ENCODE data around the gene DNAJC24. TPM values are rescaled to one million over a fixed set of nuclear protein-coding genes. Genes with fewer than 3 reads are reported as not detected.

Gene DNAJC24
- total and polyA plus RNA-seq, 10 of the 15 experiments (the other 5 are each of a cell fraction or from before 2014, with no cell fraction given) = 10.0 to 25.4 (median 13.8) TPM

GRCh38 chr11:31323145-31323544, 46.5 kb upstream of the DNAJC24 start:
- H4K20me1 ChIP-seq (ENCODE audit: control insufficient read depth, insufficient read depth) = no peaks in the 10 kb centered on the region
- H3K4me3 ChIP-seq = no peak overlapping the region
- H2AFZ ChIP-seq (ENCODE audit: control insufficient read depth, low read depth, low read length) = no peak overlapping the region
- SMC1A ChIA-PET (ENCODE audit: uncharacterized antibody, unreplicated experiment) = no interaction called here
- WGBS (ENCODE audit: insufficient coverage, insufficient replicate concordance, low lambda C conversion rate, missing lambda C conversion rate) = 15% methylated on average over 4 of the region's 4 CpGs
- no peaks in the 10 kb centered on the region for H3K36me3 ChIP-seq (ENCODE audit: control insufficient read depth in 2 of 2, insufficient read depth in 2 of 2, low read length in 1 of 2)
- CTCF ChIA-PET = no interaction called here
- TF ChIP-seq MEF2B (IDR thresholded peaks at IDR 0.05; ENCODE audit: partially characterized antibody, poor library complexity, severe bottlenecking) (no peak), YY1 (IDR thresholded peaks at IDR 0.05; ENCODE audit: low read depth, low read length) (no peak), EZH2 (IDR thresholded peaks at IDR 0.05; ENCODE audit: borderline replicate concordance, control insufficient read depth, low read depth, low read length) (no peak), NBN (IDR thresholded peaks at IDR 0.05) (no peak), CHD2 (IDR thresholded peaks at IDR 0.05; ENCODE audit: borderline replicate concordance, low read depth, low read length) (no peak), HSF1 (IDR thresholded peaks at IDR 0.05; ENCODE audit: low read depth, low read length) (no peak), ZSCAN29 (IDR thresholded peaks at IDR 0.05) (no peak), NFXL1 (IDR thresholded peaks at IDR 0.05; ENCODE audit: borderline replicate concordance) (no peak)
- in situ Hi-C loops (cut with MboI) = no loop called here
- RAD21 ChIA-PET (ENCODE audit: unreplicated experiment) = no interaction called here
- no peaks in the 10 kb centered on the region for H3K27me3 ChIP-seq (replicated peaks in 1 of 2; ENCODE audit: control insufficient read depth in 2 of 2, insufficient read depth in 2 of 2, low read length in 1 of 2)
- H3K9me3 ChIP-seq (replicated peaks; ENCODE audit: control insufficient read depth, insufficient read depth, low read length) = no peaks in the 10 kb centered on the region
- POLR2A ChIA-PET = no interaction called here
- no TSS peak for BruUV-seq (replicated peaks)
- no peak overlapping the region for H3K9ac ChIP-seq (ENCODE audit: control insufficient read depth, insufficient read depth, low read length)
- no peaks in the 10 kb centered on the region for H3K4me1 ChIP-seq (ENCODE audit: control insufficient read depth, insufficient read depth, low read length)
- no peaks in the 10 kb centered on the region for H3K79me2 ChIP-seq (ENCODE audit: control insufficient read depth, insufficient read depth, low read length)
- H3K27ac ChIP-seq (ENCODE audit: control insufficient read depth, insufficient read depth) = no peak overlapping the region
- intact Hi-C loops (cut with micrococcal nuclease; ENCODE audit: unreplicated experiment) = no loop called here
- DNase-seq (ENCODE audit: low read depth, low spot score) (no peak), ATAC-seq (no peak), FAIRE-seq (no peak)
- H3K4me2 ChIP-seq (ENCODE audit: control insufficient read depth, insufficient read depth) = no peak overlapping the region

- BruUV-seq (replicated peaks) = no TSS peak
- Histone ChIP-seq H3K9me3 (replicated peaks; ENCODE audit: control insufficient read depth, insufficient read depth, low read length) (no peaks in the 10 kb centered on the region), H3K4me1 (ENCODE audit: control insufficient read depth, insufficient read depth, low read length) (no peaks in the 10 kb centered on the region), H3K4me2 (ENCODE audit: control insufficient read depth, insufficient read depth) (no peak overlapping the region), H3K36me3 (ENCODE audit: control insufficient read depth in 2 of 2, insufficient read depth in 2 of 2, low read length in 1 of 2) (no peaks in the 10 kb centered on the region), H3K9ac (ENCODE audit: control insufficient read depth, insufficient read depth, low read length) (no peak overlapping the region), H4K20me1 (ENCODE audit: control insufficient read depth, insufficient read depth) (no peaks in the 10 kb centered on the region), H3K27me3 (replicated peaks in 1 of 2; ENCODE audit: control insufficient read depth in 2 of 2, insufficient read depth in 2 of 2, low read length in 1 of 2) (no peaks in the 10 kb centered on the region), H3K27ac (ENCODE audit: control insufficient read depth, insufficient read depth) (no peak overlapping the region), H3K79me2 (ENCODE audit: control insufficient read depth, insufficient read depth, low read length) (no peaks in the 10 kb centered on the region), H3K4me3 (no peak overlapping the region), H2AFZ (ENCODE audit: control insufficient read depth, low read depth, low read length) (no peak overlapping the region)
- in situ Hi-C loops (cut with MboI) = no loop called here
- intact Hi-C loops (cut with micrococcal nuclease; ENCODE audit: unreplicated experiment) = no loop called here
- ChIA-PET RAD21 (ENCODE audit: unreplicated experiment) (no interaction called here), POLR2A (no interaction called here), SMC1A (ENCODE audit: uncharacterized antibody, unreplicated experiment) (no interaction called here), CTCF (no interaction called here)
- DNase-seq (ENCODE audit: low read depth, low spot score) (no peak), FAIRE-seq (no peak), ATAC-seq (no peak)
- TF ChIP-seq ETV6 (conservative IDR thresholded peaks at IDR 0.05 in 1 of 2, IDR thresholded peaks at IDR 0.05 in 1 of 2; ENCODE audit: borderline replicate concordance in 1 of 2, low read depth in 1 of 2) (no peak), SMARCA5 (IDR thresholded peaks at IDR 0.05) (no peak), PAX8 (IDR thresholded peaks at IDR 0.05) (no peak), ZZZ3 (IDR thresholded peaks at IDR 0.05; ENCODE audit: control insufficient read depth, insufficient read length, low read depth) (no peak), FOS (IDR thresholded peaks at IDR 0.05; ENCODE audit: borderline replicate concordance, extremely low read depth, insufficient read length) (no peak), MEF2B (IDR thresholded peaks at IDR 0.05; ENCODE audit: partially characterized antibody, poor library complexity, severe bottlenecking) (no peak), NFXL1 (IDR thresholded peaks at IDR 0.05; ENCODE audit: borderline replicate concordance) (no peak), PML (IDR thresholded peaks at IDR 0.05; ENCODE audit: low read length) (no peak), MTA3 (IDR thresholded peaks at IDR 0.05; ENCODE audit: borderline replicate concordance, low read length) (no peak), SMC3 (IDR thresholded peaks at IDR 0.05; ENCODE audit: borderline replicate concordance, low read length) (no peak)
Measured at GRCh38 chr11:31325160-31325559, 44.5 kb upstream of the DNAJC24 start.

Data from GM12878 (cell line).